Calu3 (cell line): ENCODE data around the gene VSX1. TPM values are rescaled to one million over a fixed set of nuclear protein-coding genes. Genes with fewer than 3 reads are reported as not detected.

Source experiments
- BruUV-seq: library from RNA; stranded (reverse); fragments of 400-500 nt; replicated peaks from 2 replicates; lab custom pipeline; 2021; lab: Mats Ljungman, UMichigan
- CTCF ChIA-PET: fragments of 300-600 bp; sonication (Branson Sonifier 250); formaldehyde crosslinking; loops from one replicate; lab custom pipeline; 2022; ENCODE audit warnings: antibody characterized with exemption; lab: Charles Lee
- DNase-seq: peaks from one replicate; pipeline ENCODE4 v3.0.0; 2022
- H3K27ac Mint-ChIP-seq: one replicate; pipeline ENCODE4 v1.8.0; 2022; ENCODE audit warnings: mixed read lengths; ENCODE audit not compliant: unreplicated experiment
- H3K27me3 Mint-ChIP-seq: one replicate; pipeline ENCODE4 v1.8.0; 2022; ENCODE audit warnings: mixed read lengths; ENCODE audit not compliant: unreplicated experiment
- H3K36me3 Mint-ChIP-seq: one replicate; pipeline ENCODE4 v1.8.0; 2022; ENCODE audit warnings: mild to moderate bottlenecking, moderate library complexity, mixed read lengths; ENCODE audit not compliant: insufficient read depth, unreplicated experiment
- H3K4me1 Mint-ChIP-seq: one replicate; pipeline ENCODE4 v1.8.0; 2022; ENCODE audit warnings: mild to moderate bottlenecking, low read depth, mixed read lengths; ENCODE audit not compliant: unreplicated experiment
- H3K4me3 Mint-ChIP-seq: one replicate; pipeline ENCODE4 v1.8.0; 2022; ENCODE audit warnings: mild to moderate bottlenecking, low read depth, moderate library complexity, mixed read lengths; ENCODE audit not compliant: unreplicated experiment
- H3K9me3 Mint-ChIP-seq: one replicate; pipeline ENCODE4 v1.8.0; 2022; ENCODE audit warnings: low read depth, mixed read lengths; ENCODE audit not compliant: unreplicated experiment
- intact Hi-C: fragments of 100-400 bp; cut with micrococcal nuclease; formaldehyde crosslinking; loops from one replicate; pipeline ENCODE4 v1.10.0; 2022; ENCODE audit not compliant: unreplicated experiment
- total RNA-seq: library from RNA; stranded (reverse); gene quantifications from 2 replicates; pipeline ENCODE4 v1.2.3, GENCODE V29; 2022
- TF ChIP-seq, protein P1 (sequence below): fragments of 200-600 bp; IDR thresholded peaks from one replicate; pipeline ENCODE4 v1.8.0; 2022; ENCODE audit warnings: antibody characterized with exemption; ENCODE audit not compliant: unreplicated experiment

VSX1 gene
- total RNA-seq, 1 experiment from 2014 or later, result not detected

- H3K9me3 Mint-ChIP-seq, result no peaks in the 10 kb centered on the region
- H3K4me3 Mint-ChIP-seq, result no peak overlapping the region
- no peaks in the 10 kb centered on the region for H3K4me1 Mint-ChIP-seq
- H3K27me3 Mint-ChIP-seq, result no peaks in the 10 kb centered on the region
- no peak overlapping the region for H3K27ac Mint-ChIP-seq
- intact Hi-C loops, result no loop called here
- no TSS peak for BruUV-seq
- CTCF ChIA-PET, result no interaction called here
- TF ChIP-seq, protein P1, sequence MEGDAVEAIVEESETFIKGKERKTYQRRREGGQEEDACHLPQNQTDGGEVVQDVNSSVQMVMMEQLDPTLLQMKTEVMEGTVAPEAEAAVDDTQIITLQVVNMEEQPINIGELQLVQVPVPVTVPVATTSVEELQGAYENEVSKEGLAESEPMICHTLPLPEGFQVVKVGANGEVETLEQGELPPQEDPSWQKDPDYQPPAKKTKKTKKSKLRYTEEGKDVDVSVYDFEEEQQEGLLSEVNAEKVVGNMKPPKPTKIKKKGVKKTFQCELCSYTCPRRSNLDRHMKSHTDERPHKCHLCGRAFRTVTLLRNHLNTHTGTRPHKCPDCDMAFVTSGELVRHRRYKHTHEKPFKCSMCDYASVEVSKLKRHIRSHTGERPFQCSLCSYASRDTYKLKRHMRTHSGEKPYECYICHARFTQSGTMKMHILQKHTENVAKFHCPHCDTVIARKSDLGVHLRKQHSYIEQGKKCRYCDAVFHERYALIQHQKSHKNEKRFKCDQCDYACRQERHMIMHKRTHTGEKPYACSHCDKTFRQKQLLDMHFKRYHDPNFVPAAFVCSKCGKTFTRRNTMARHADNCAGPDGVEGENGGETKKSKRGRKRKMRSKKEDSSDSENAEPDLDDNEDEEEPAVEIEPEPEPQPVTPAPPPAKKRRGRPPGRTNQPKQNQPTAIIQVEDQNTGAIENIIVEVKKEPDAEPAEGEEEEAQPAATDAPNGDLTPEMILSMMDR, result no peak
- peaks cover 2% of the 10 kb centered on the region for H3K36me3 Mint-ChIP-seq
- no peak for DNase-seq
Observed at GRCh38 chr20:25051386-25052155, 30.4 kb downstream of the VSX1 start.

GRCh38 chr20:25050501-25051350, 31.2 kb downstream of the VSX1 start:
- Mint-ChIP-seq H3K4me1 (no peaks in the 10 kb centered on the region), H3K27ac (no peak overlapping the region), H3K27me3 (no peaks in the 10 kb centered on the region), H3K36me3 (no peaks in the 10 kb centered on the region), H3K9me3 (no peaks in the 10 kb centered on the region), H3K4me3 (no peak overlapping the region)
- intact Hi-C loops, result no loop called here
- BruUV-seq, result no TSS peak
- CTCF ChIA-PET, result no interaction called here
- DNase-seq, result no peak
- TF ChIP-seq, protein P1, result no peak

- Mint-ChIP-seq H3K36me3 (no peaks in the 10 kb centered on the region), H3K27me3 (no peaks in the 10 kb centered on the region)
- intact Hi-C loops, result no loop called here
Observed at GRCh38 chr20:25050082-25050481, 31.9 kb downstream of the VSX1 start.

GRCh38 chr20:25049261-25050060, 32.5 kb downstream of the VSX1 start:
- TF ChIP-seq, protein P1, result no peak
- DNase-seq, result no peak
- Mint-ChIP-seq H3K4me3 (no peak overlapping the region), H3K9me3 (no peaks in the 10 kb centered on the region), H3K4me1 (no peaks in the 10 kb centered on the region), H3K36me3 (no peaks in the 10 kb centered on the region), H3K27ac (no peak overlapping the region), H3K27me3 (no peaks in the 10 kb centered on the region)
- CTCF ChIA-PET, result no interaction called here
- no TSS peak for BruUV-seq
- intact Hi-C loops, result no loop called here

More at GRCh38 chr20:25050082-25050481, 31.9 kb downstream of the VSX1 start:
- Mint-ChIP-seq H3K4me1 (no peaks in the 10 kb centered on the region), H3K27ac (no peak overlapping the region), H3K4me3 (no peak overlapping the region), H3K9me3 (no peaks in the 10 kb centered on the region)
- CTCF ChIA-PET, result no interaction called here
- TF ChIP-seq, protein P1, result no peak
- BruUV-seq, result no TSS peak
- no peak for DNase-seq
